Activated CD4-positive, alpha-beta T cell treated with anti-CD3 and anti-CD28 coated beads, Interleukin-2, amount 50 U/mL, for 4 hours (primary cell): ENCODE results near the gene LIPN.
"Not testable (repeated sequence)": the region's sequence is repeated elsewhere in the genome, so short reads cannot be mapped to it uniquely, and the experiment has no call there.

Experiments
- DNase-seq, 2 experiments: peaks; one replicate each; pipeline ENCODE4 v3.0.0-alpha.2; 2020

The LIPN gene

GRCh38 chr10:88759366-88760101, at the start of gene LIPN:
Gene LIPN, plus strand, starts transcription at chr10:88760020. Its CDS starts 1,386 bp downstream, at chr10:88761406.
- no peak for DNase-seq

GRCh38 chr10:88715517-88715916, 44.3 kb upstream of the LIPN start:
- DNase-seq, result no peak

- DNase-seq, result no peak
Observed at GRCh38 chr10:88721392-88721791, 38.4 kb upstream of the LIPN start.

GRCh38 chr10:88725798-88726197, 34.0 kb upstream of the LIPN start:
- no peak for DNase-seq

- DNase-seq, result no peak
Observed at GRCh38 chr10:88728107-88728763, 31.6 kb upstream of the LIPN start.

- no peak for DNase-seq
Observed at GRCh38 chr10:88730864-88731263, 29.0 kb upstream of the LIPN start.

- DNase-seq, result no peak
Observed at GRCh38 chr10:88731296-88731695, 28.5 kb upstream of the LIPN start.

- DNase-seq, result no peak
Observed at GRCh38 chr10:88733215-88733614, 26.6 kb upstream of the LIPN start.

- no peak for DNase-seq
Observed at GRCh38 chr10:88735661-88736060, 24.2 kb upstream of the LIPN start.

GRCh38 chr10:88741921-88742320, 17.9 kb upstream of the LIPN start:
- DNase-seq, result not testable (repeated sequence)

- DNase-seq, result no peak
Observed at GRCh38 chr10:88742448-88742847, 17.4 kb upstream of the LIPN start.

- no peak for DNase-seq
Observed at GRCh38 chr10:88744002-88744401, 15.8 kb upstream of the LIPN start.

GRCh38 chr10:88745633-88746032, 14.2 kb upstream of the LIPN start:
- no peak for DNase-seq

GRCh38 chr10:88754287-88754686, 5.5 kb upstream of the LIPN start:
- DNase-seq, result no peak

GRCh38 chr10:88755753-88756152, 4.1 kb upstream of the LIPN start:
- no peak for DNase-seq

GRCh38 chr10:88756660-88757059, 3.2 kb upstream of the LIPN start:
- DNase-seq, result no peak

- DNase-seq, result no peak
Observed at GRCh38 chr10:88762906-88763305, 3.1 kb downstream of the LIPN start.

GRCh38 chr10:88763441-88763840, 3.6 kb downstream of the LIPN start:
- no peak for DNase-seq

- DNase-seq, result no peak
Observed at GRCh38 chr10:88764110-88764509, 4.3 kb downstream of the LIPN start.

- no peak for DNase-seq
Observed at GRCh38 chr10:88765816-88766215, 6.0 kb downstream of the LIPN start.

- DNase-seq, result no peak
Observed at GRCh38 chr10:88769384-88769783, 9.6 kb downstream of the LIPN start.

GRCh38 chr10:88781206-88781605, 21.4 kb downstream of the LIPN start:
- DNase-seq, result no peak

- DNase-seq, result no peak
Observed at GRCh38 chr10:88782222-88782621, 22.4 kb downstream of the LIPN start.

- no peak for DNase-seq
Observed at GRCh38 chr10:88783724-88784123, 23.9 kb downstream of the LIPN start.
